Measurements from ENCODE around the gene DALRD3.

DNA sequence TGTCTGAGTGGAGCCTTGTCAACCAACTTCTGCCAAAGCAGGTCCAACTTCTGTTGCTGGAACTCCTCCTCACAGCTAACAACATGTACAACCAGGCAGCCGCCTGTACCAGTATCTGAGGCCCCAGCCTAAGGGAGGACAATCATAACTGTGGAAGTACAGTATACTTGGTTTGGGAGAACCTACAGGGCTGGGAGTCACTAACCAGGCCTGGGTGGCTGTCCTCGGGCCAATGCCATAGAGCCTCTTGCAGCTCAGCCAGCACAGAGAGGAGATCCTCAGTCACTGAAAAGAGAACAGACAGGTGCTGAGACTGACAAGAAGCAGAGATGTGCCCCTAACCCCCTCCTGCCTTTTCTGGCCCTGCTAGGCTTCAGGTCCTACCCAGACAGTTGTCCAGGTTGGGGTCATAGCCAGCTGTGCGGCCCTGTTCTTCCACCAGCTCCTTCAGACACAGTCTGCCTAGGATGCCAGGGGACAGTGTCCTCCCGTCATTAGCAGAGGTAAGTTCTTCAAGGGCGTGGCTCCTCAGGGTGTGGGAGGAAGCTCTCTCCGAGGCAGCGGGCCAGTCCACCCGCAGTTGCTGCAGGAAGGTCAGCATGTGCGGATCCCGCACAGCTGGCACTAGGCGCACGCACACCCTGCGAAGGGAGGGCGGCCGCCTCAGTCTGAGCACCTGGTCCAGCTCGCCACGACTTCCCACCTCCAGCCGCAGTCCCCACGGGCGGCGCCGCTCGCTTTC, 980 bp downstream of the DALRD3 start:
- TF ChIP-seq POLR2AphosphoS5 (IDR thresholded peaks at IDR 0.05; ENCODE audit: low read depth, low read length) (no peak), POLR2A (IDR thresholded peaks at IDR 0.05; ENCODE audit: low read depth, low read length) (no peak), TAF1 (IDR thresholded peaks at IDR 0.05; ENCODE audit: borderline replicate concordance, low read depth, low read length) (no peak)
